Hepatocyte (in vitro differentiated cells): ENCODE results near the gene CACNA2D1. TPM values are rescaled to one million over a fixed set of nuclear protein-coding genes. Genes with fewer than 3 reads are reported as not detected.

Source experiments
- DNase-seq: peaks from one replicate; pipeline ENCODE4 v3.0.0-alpha.2; 2016; ENCODE audit warnings: low spot score
- H2AFZ ChIP-seq: fragments of 200-600 bp; sonication (generic); 2 replicates; pipeline ENCODE4 v1.6.0; 2016; ENCODE audit warnings: antibody characterized with exemption, mild to moderate bottlenecking
- H3K27ac ChIP-seq: fragments of 200-600 bp; sonication (generic); 2 replicates; pipeline ENCODE4 v1.5.1; 2016; ENCODE audit warnings: mild to moderate bottlenecking
- H3K27me3 ChIP-seq: fragments of 200-600 bp; sonication (generic); 2 replicates; pipeline ENCODE4 v1.6.1; 2016
- H3K36me3 ChIP-seq: fragments of 200-600 bp; sonication (generic); replicated peaks from 2 replicates; pipeline ENCODE4 v1.5.1; 2016; ENCODE audit warnings: low read depth; ENCODE audit not compliant: insufficient read depth
- H3K4me1 ChIP-seq: fragments of 200-600 bp; sonication (generic); 2 replicates; pipeline ENCODE4 v1.5.1; 2016; ENCODE audit warnings: mild to moderate bottlenecking, moderate library complexity; ENCODE audit not compliant: insufficient read depth
- H3K4me2 ChIP-seq: fragments of 200-600 bp; sonication (generic); 2 replicates; pipeline ENCODE4 v1.6.0; 2016
- H3K4me3 ChIP-seq: fragments of 200-600 bp; sonication (generic); 2 replicates; pipeline ENCODE4 v1.5.1; 2016; ENCODE audit warnings: mild to moderate bottlenecking
- H3K79me2 ChIP-seq: fragments of 200-600 bp; sonication (generic); 2 replicates; pipeline ENCODE4 v1.6.0; 2017; ENCODE audit warnings: mild to moderate bottlenecking
- H3K9me2 ChIP-seq: fragments of 200-600 bp; sonication (generic); replicated peaks from 2 replicates; pipeline ENCODE4 v1.6.0; 2017; ENCODE audit warnings: mild to moderate bottlenecking; ENCODE audit not compliant: insufficient read depth
- H3K9me3 ChIP-seq: fragments of 200-600 bp; sonication (generic); 2 replicates; pipeline ENCODE4 v1.5.1; 2016; ENCODE audit warnings: low read depth, mild to moderate bottlenecking
- H4K20me1 ChIP-seq: fragments of 200-600 bp; sonication (generic); 2 replicates; pipeline ENCODE4 v1.6.0; 2016; ENCODE audit warnings: mild to moderate bottlenecking; ENCODE audit not compliant: insufficient read depth, poor library complexity, severe bottlenecking
- CTCF ChIP-seq: fragments of 200-600 bp; sonication (generic); IDR thresholded peaks from 2 replicates; pipeline ENCODE4 v1.5.1; 2016; ENCODE audit warnings: antibody characterized with exemption, mild to moderate bottlenecking; ENCODE audit not compliant: poor library complexity
- EZH2 ChIP-seq: fragments of 200-600 bp; sonication (generic); IDR thresholded peaks from 2 replicates; pipeline ENCODE4 v1.6.1; 2016; ENCODE audit warnings: antibody characterized with exemption, mild to moderate bottlenecking, borderline replicate concordance
- EZH2phosphoT487 ChIP-seq: fragments of 200-600 bp; sonication (generic); IDR thresholded peaks from one replicate; pipeline ENCODE4 v1.6.1; 2018; ENCODE audit warnings: antibody characterized with exemption, mild to moderate bottlenecking, low read depth, moderate library complexity; ENCODE audit not compliant: unreplicated experiment, severe bottlenecking
- WGBS: methylation state at CpG from one replicate; pipeline ENCODE4 v1.1.6; 2016; ENCODE audit warnings: low lambda C conversion rate; ENCODE audit errors: missing lambda C conversion rate; 5-methylcytosine and 5-hydroxymethylcytosine counted together
- polyA plus RNA-seq: library from polyadenylated mRNA; unstranded; fragments of >200 nt; fragmentation: Nextera tagmentation; extraction: Ambion mirVana; gene quantifications from 2 replicates; pipeline ENCODE4 v1.2.1, GENCODE V29; 2016
- total RNA-seq: library from RNA; depleted of rRNA; stranded (reverse); fragments of >200 nt; gene quantifications from 2 replicates; pipeline ENCODE4 v1.2.3, GENCODE V29; 2014

CACNA2D1 gene
- total and polyA plus RNA-seq, 2 experiments from 2014 or later, result 3.1 to 18.9 TPM

DNA sequence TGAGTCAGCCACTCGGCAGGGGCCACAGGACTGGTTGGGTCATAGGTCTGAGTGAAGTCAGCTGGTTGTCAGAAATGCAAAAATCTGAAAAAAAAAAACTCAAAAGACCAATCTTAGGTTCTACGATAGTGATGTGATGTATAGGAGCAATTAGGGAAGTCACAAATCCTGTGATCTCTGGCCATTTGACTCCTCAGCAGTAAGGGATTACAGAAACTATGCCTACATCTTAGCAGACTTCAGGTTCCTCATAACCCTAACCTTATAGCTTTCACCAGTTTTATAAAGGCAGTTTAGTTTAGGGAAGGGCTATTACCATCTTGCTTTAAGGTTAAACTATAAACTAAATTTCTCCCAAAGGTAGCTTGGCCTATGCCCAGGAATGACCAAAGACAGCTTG is 510.6 kb downstream of the CACNA2D1 start:
- TF ChIP-seq CTCF (no peak), EZH2phosphoT487 (no peak), EZH2 (no peak)
- Histone ChIP-seq H3K4me1 (no peaks in the 10 kb centered on the region), H3K36me3 (no peaks in the 10 kb centered on the region), H3K4me3 (no peak overlapping the region), H4K20me1 (no peaks in the 10 kb centered on the region), H3K27me3 (no peaks in the 10 kb centered on the region), H2AFZ (no peak overlapping the region), H3K9me3 (no peaks in the 10 kb centered on the region), H3K79me2 (no peaks in the 10 kb centered on the region), H3K27ac (no peak overlapping the region), H3K9me2 (no peaks in the 10 kb centered on the region), H3K4me2 (no peak overlapping the region)
- DNase-seq, result no peak
- WGBS, result 85% methylated on average over 2 of the region's 2 CpGs

DNA sequence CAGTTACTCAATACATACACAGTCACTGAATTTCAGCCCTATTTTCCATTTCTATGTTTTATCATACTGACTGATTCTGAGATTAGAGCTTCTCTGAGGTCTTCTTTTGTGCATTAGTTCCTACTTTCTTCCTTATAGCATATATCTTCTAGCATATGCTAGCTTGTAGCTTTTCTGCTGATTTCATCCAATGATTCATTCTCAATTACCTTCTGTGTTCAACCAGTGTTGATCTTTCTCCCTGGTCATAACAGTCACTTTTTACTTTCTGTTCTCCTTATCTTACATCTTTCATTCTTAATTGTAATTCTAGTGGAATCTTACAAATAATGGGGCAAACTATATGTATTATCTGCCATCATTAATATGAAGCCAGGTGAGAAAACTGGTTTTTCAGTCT is 514.2 kb downstream of the CACNA2D1 start:
- H4K20me1 ChIP-seq, result no peaks in the 10 kb centered on the region
- H3K4me2 ChIP-seq, result no peak overlapping the region
- H3K4me3 ChIP-seq, result no peak overlapping the region
- H3K79me2 ChIP-seq, result no peaks in the 10 kb centered on the region
- no peak for DNase-seq
- H3K27ac ChIP-seq, result no peak overlapping the region
- no peaks in the 10 kb centered on the region for H3K36me3 ChIP-seq
- H3K9me3 ChIP-seq, result no peaks in the 10 kb centered on the region
- no peak for TF ChIP-seq EZH2phosphoT487
- TF ChIP-seq CTCF, result no peak
- no peak for TF ChIP-seq EZH2
- no peaks in the 10 kb centered on the region for H3K4me1 ChIP-seq
- no peaks in the 10 kb centered on the region for H3K27me3 ChIP-seq
- H2AFZ ChIP-seq, result no peak overlapping the region
- no peaks in the 10 kb centered on the region for H3K9me2 ChIP-seq

GRCh38 chr7:81926154-81926553 is 517.4 kb downstream of the CACNA2D1 start:
- no peak overlapping the region for H3K27ac ChIP-seq
- 52% methylated on average over 2 of the region's 2 CpGs for WGBS
- no peaks in the 10 kb centered on the region for H3K27me3 ChIP-seq
- no peak for TF ChIP-seq CTCF
- TF ChIP-seq EZH2, result no peak
- no peak for TF ChIP-seq EZH2phosphoT487
- no peaks in the 10 kb centered on the region for H3K9me2 ChIP-seq
- no peak overlapping the region for H3K4me3 ChIP-seq
- DNase-seq, result no peak
- no peaks in the 10 kb centered on the region for H3K79me2 ChIP-seq
- H3K36me3 ChIP-seq, result no peaks in the 10 kb centered on the region
- H3K9me3 ChIP-seq, result no peaks in the 10 kb centered on the region
- H2AFZ ChIP-seq, result no peak overlapping the region
- no peak overlapping the region for H3K4me2 ChIP-seq
- no peaks in the 10 kb centered on the region for H4K20me1 ChIP-seq
- no peaks in the 10 kb centered on the region for H3K4me1 ChIP-seq

- H3K4me3 ChIP-seq, result no peak overlapping the region
- H3K36me3 ChIP-seq, result no peaks in the 10 kb centered on the region
- no peaks in the 10 kb centered on the region for H4K20me1 ChIP-seq
- H3K27ac ChIP-seq, result no peak overlapping the region
- WGBS, result 83% methylated on average over 3 of the region's 3 CpGs
- no peaks in the 10 kb centered on the region for H3K9me2 ChIP-seq
- H3K79me2 ChIP-seq, result no peaks in the 10 kb centered on the region
- DNase-seq, result no peak
- no peak overlapping the region for H2AFZ ChIP-seq
- no peaks in the 10 kb centered on the region for H3K9me3 ChIP-seq
- no peaks in the 10 kb centered on the region for H3K4me1 ChIP-seq
- TF ChIP-seq CTCF (no peak), EZH2phosphoT487 (no peak), EZH2 (no peak)
- H3K27me3 ChIP-seq, result no peaks in the 10 kb centered on the region
- no peak overlapping the region for H3K4me2 ChIP-seq
Measured at GRCh38 chr7:81925530-81925929, 518.0 kb downstream of the CACNA2D1 start.
